Psoas muscle (tissue), 8 donors: Measurements from ENCODE around the gene MAST3. TPM values are rescaled to one million over a fixed set of nuclear protein-coding genes. Genes with fewer than 3 reads are reported as not detected.

ENCODE experiments used
- ATAC-seq, 4 donors: fragments of 200-7000 bp; cut with Tn5 transposase; one replicate each; pipeline ENCODE4 v1.9.1; 2020; ENCODE audit warnings: moderate library complexity in 3 of 4, mild to moderate bottlenecking in 2 of 4
- DNase-seq, 2 donors: peaks; one replicate each; pipeline ENCODE4 v3.0.0-alpha.2; 2020
- H3K27ac ChIP-seq: fragments of 200-600 bp; one replicate; pipeline ENCODE4 v1.8.0; 2022
- H3K27me3 ChIP-seq, 3 donors: fragments of 200-600 bp in 1 of 3; one replicate each; pipeline versions ENCODE4 v1.6.1 to v1.8.0; 2013 to 2022; ENCODE audit warnings: low read length in 2 of 3, mild to moderate bottlenecking in 2 of 3, moderate library complexity in 1 of 3; ENCODE audit not compliant: insufficient read depth in 3 of 3
- H3K36me3 ChIP-seq, 2 donors: fragments of 200-600 bp in 1 of 2; one replicate each; pipeline versions ENCODE4 v1.6.1 to v1.8.0; 2013 to 2022; ENCODE audit warnings: low read depth in 1 of 2, mild to moderate bottlenecking in 1 of 2, moderate library complexity in 1 of 2; ENCODE audit not compliant: insufficient read depth in 1 of 2
- H3K4me1 ChIP-seq: fragments of 200-600 bp; one replicate; pipeline ENCODE4 v1.8.0; 2022
- H3K4me3 ChIP-seq: fragments of 200-600 bp; one replicate; pipeline ENCODE4 v1.8.0; 2022; ENCODE audit warnings: mild to moderate bottlenecking
- H3K9me3 ChIP-seq: fragments of 200-600 bp; one replicate; pipeline ENCODE4 v1.8.0; 2022
- CTCF ChIP-seq: fragments of 200-600 bp; IDR thresholded peaks from one replicate; pipeline ENCODE4 v1.8.0; 2022; ENCODE audit warnings: antibody characterized with exemption
- WGBS, 3 donors: extraction: QIAGEN DNeasy Blood & Tissue Kit; methylation state at CpG; one replicate each; pipeline versions ENCODE4 v1.1.6 to v1.1.7; 2013; 5-methylcytosine and 5-hydroxymethylcytosine counted together
- intact Hi-C, 2 donors: fragments of 100-400 bp; cut with DNase I; formaldehyde crosslinking; loops; one replicate each; pipeline versions ENCODE4 v1.11.0 to v1.14.2; 2022
- polyA plus RNA-seq, 3 donors: library from polyadenylated mRNA; stranded (reverse); fragments of 200-250 nt; gene quantifications; one replicate each; pipeline ENCODE4 v1.2.3, GENCODE V29; 2013
- total RNA-seq, 4 donors: library from RNA; stranded (reverse); fragmentation: NEBNext Ultra II Directional in 2 of 4; extraction: Animal tissue kit (Norgen Biotek cat#: 25700) in 2 of 4; gene quantifications; one replicate each; pipeline versions ENCODE4 v1.2.1 to v1.2.4, GENCODE V29; 2021 to 2023
- donor health status: healthy with polysubstance abuse.
- donor health status: DM: no; HTN: no; CAD: no; lungs with moderate emphysema.
- donor health status: Bipolar disorder and iron deficiency.
- donor health status: healthy.
- donor health status: DM: yes; HTN: yes; CAD: no.
- donor health status: DM: no; HTN: no; CAD: no.
- donor health status: DM: no; HTN: no; CAD: no.
- donor health status: DM: yes; HTN: yes; CAD: no.

The MAST3 gene
- total and polyA plus RNA-seq, 7 donors = 0.34 to 5.1 (median 2.5) TPM

- no peak for DNase-seq
- 84 to 86% (median 85%) methylated on average over 19 of the region's 19 CpGs for WGBS, 3 donors
- H3K4me3 ChIP-seq = no peak overlapping the region
- H3K4me1 ChIP-seq = peaks cover 10% of the 10 kb centered on the region
- H3K27ac ChIP-seq = no peak overlapping the region
- no peaks in the 10 kb centered on the region for H3K36me3 ChIP-seq
- ATAC-seq = no peak
- intact Hi-C loops = no loop called here
- H3K27me3 ChIP-seq = peaks cover 0 to 2% (median 0%) of the 10 kb centered on the region in 3 donors
- no peaks in the 10 kb centered on the region for H3K9me3 ChIP-seq
- no peak for TF ChIP-seq CTCF
These were observed 79.1 kb downstream of the MAST3 start for GRCh38 chr19:18176367-18177310.

- ATAC-seq = no peak
- no peaks in the 10 kb centered on the region for H3K36me3 ChIP-seq
- no peaks in the 10 kb centered on the region for H3K9me3 ChIP-seq
- DNase-seq = no peak
- no peak for TF ChIP-seq CTCF
- intact Hi-C loops = no loop called here
- no peak overlapping the region for H3K4me3 ChIP-seq
- no peaks in the 10 kb centered on the region for H3K4me1 ChIP-seq
- peaks cover 0 to 2% (median 0%) of the 10 kb centered on the region in 3 donors for H3K27me3 ChIP-seq
- 85 to 92% (median 90%) methylated on average over 5 of the region's 5 CpGs for WGBS, 3 donors
- H3K27ac ChIP-seq = no peak overlapping the region
These were observed 82.4 kb downstream of the MAST3 start for GRCh38 chr19:18179957-18180356.

- intact Hi-C loops = no loop called here
- Histone ChIP-seq H3K4me1 (no peaks in the 10 kb centered on the region), H3K27ac (no peak overlapping the region), H3K27me3 (no peaks in the 10 kb centered on the region), H3K36me3 (no peaks in the 10 kb centered on the region), H3K4me3 (no peak overlapping the region), H3K9me3 (no peaks in the 10 kb centered on the region)
- ATAC-seq (no peak), DNase-seq (no peak)
- no peak for TF ChIP-seq CTCF
These were observed 86.0 kb downstream of the MAST3 start for GRCh38 chr19:18183529-18183928.

GRCh38 chr19:18185538-18185937 lies 88.0 kb downstream of the MAST3 start:
- no peak overlapping the region for H3K27ac ChIP-seq
- intact Hi-C loops = no loop called here
- WGBS, 3 donors = 40 to 51% (median 50%) methylated on average over 6 of the region's 6 CpGs
- no peaks in the 10 kb centered on the region for H3K4me1 ChIP-seq
- H3K36me3 ChIP-seq = no peaks in the 10 kb centered on the region
- no peak for DNase-seq
- no peak for ATAC-seq
- no peaks in the 10 kb centered on the region for H3K9me3 ChIP-seq
- H3K4me3 ChIP-seq = no peak overlapping the region
- no peak for TF ChIP-seq CTCF
- H3K27me3 ChIP-seq = no peaks in the 10 kb centered on the region
